GM06990 (cell line): ENCODE measurements around the gene ANKRD42.

Experiments
- DNase-seq: peaks from one replicate; pipeline ENCODE4 v3.0.0-alpha.2; 2011; ENCODE audit not compliant: insufficient read length; ENCODE audit errors: extremely low read depth
- H3K27me3 ChIP-seq: replicated peaks from 2 replicates; pipeline ENCODE4 v1.6.0; 2011; ENCODE audit warnings: low read length; ENCODE audit not compliant: control insufficient read depth, insufficient read depth
- H3K36me3 ChIP-seq: 2 replicates; pipeline ENCODE4 v1.5.1; 2011; ENCODE audit warnings: low read length; ENCODE audit not compliant: control insufficient read depth, insufficient read depth
- H3K4me3 ChIP-seq: replicated peaks from 2 replicates; pipeline ENCODE4 v1.5.1; 2011; ENCODE audit warnings: low read depth, mild to moderate bottlenecking, control low read depth, low read length
- TF ChIP-seq, protein P1 (sequence below): IDR thresholded peaks from 2 replicates; pipeline ENCODE4 v1.5.1; 2011; ENCODE audit warnings: low read length, control low read depth, mild to moderate bottlenecking, inconsistent platforms; ENCODE audit not compliant: insufficient read depth, poor library complexity, severe bottlenecking

ANKRD42 gene

GRCh38 chr11:83249972-83250593 lies 56.6 kb downstream of the ANKRD42 start:
- no peak for DNase-seq
- H3K4me3 ChIP-seq: no peak overlapping the region
- no peaks in the 10 kb centered on the region for H3K27me3 ChIP-seq
- TF ChIP-seq, protein P1, sequence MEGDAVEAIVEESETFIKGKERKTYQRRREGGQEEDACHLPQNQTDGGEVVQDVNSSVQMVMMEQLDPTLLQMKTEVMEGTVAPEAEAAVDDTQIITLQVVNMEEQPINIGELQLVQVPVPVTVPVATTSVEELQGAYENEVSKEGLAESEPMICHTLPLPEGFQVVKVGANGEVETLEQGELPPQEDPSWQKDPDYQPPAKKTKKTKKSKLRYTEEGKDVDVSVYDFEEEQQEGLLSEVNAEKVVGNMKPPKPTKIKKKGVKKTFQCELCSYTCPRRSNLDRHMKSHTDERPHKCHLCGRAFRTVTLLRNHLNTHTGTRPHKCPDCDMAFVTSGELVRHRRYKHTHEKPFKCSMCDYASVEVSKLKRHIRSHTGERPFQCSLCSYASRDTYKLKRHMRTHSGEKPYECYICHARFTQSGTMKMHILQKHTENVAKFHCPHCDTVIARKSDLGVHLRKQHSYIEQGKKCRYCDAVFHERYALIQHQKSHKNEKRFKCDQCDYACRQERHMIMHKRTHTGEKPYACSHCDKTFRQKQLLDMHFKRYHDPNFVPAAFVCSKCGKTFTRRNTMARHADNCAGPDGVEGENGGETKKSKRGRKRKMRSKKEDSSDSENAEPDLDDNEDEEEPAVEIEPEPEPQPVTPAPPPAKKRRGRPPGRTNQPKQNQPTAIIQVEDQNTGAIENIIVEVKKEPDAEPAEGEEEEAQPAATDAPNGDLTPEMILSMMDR: peak; percentile 73
- H3K36me3 ChIP-seq: no peaks in the 10 kb centered on the region

GRCh38 chr11:83252266-83252665 lies 58.8 kb downstream of the ANKRD42 start:
- H3K4me3 ChIP-seq: no peak overlapping the region
- H3K36me3 ChIP-seq: no peaks in the 10 kb centered on the region
- no peaks in the 10 kb centered on the region for H3K27me3 ChIP-seq
- TF ChIP-seq, protein P1: no peak
- DNase-seq: no peak

- peaks cover under 1% of the 10 kb centered on the region; the same call in 1 of the 2 replicates for H3K36me3 ChIP-seq
- DNase-seq: no peak
- TF ChIP-seq, protein P1: no peak
- no peaks in the 10 kb centered on the region for H3K27me3 ChIP-seq
- no peak overlapping the region for H3K4me3 ChIP-seq
Observed at GRCh38 chr11:83252941-83253340, 59.4 kb downstream of the ANKRD42 start.

DNA sequence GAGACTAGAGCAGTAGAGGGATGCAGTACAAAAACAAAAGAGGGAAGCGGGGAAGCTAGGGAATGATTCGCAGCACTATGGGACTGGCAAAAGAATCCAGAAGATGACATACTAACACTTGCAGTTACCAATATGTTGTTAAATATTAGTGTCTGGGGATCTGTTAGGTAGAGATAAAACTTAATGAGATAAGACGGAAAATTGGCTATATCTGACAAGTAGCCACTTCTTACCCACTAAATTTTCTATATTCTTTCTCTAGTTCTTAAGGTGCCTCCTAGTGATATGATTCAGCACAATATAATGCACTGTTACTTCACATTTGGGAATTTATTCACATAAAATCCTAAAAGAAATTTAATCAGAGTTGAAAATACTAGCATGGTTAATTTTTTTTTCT lies 61.9 kb downstream of the ANKRD42 start:
- Histone ChIP-seq H3K36me3 (peaks cover 3% of the 10 kb centered on the region; the same call in 1 of the 2 replicates), H3K27me3 (no peaks in the 10 kb centered on the region), H3K4me3 (no peak overlapping the region)
- TF ChIP-seq, protein P1: no peak
- DNase-seq: no peak

DNA sequence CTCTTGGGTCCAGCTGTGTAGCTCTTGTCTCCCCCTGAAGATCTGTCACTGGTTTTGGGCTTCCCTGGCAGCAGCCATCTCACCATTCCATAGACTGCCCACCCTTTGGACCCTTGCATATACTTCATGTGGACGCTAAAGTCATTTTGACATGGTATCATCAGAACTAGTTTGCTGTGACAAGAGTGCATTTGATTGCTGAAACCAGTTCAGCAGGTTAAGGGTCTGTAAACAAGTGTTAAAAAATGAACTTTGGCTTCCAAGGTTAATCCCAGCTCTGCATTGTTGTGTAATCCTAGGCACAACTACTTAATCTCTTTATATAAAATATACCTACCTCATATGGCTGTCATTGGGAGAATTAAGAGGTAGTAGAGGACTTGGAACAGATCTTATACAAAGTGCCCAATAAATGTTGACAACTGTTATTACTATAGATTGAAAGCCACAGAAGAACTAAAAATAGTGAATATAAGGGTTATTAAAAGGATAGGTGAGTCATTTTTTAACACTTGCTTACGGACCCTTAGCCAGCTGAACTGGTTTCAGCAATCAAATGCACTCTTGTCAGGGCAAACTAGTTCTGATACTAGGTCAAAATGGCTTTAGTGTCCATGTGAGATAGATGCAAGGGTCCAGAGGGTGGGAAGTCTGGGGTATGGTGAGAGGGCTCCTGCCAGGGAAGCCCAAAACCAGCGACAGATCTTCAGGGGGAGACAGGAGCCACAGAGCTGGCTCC lies 63.3 kb downstream of the ANKRD42 start:
- TF ChIP-seq, protein P1: no peak
- no peak for DNase-seq
- Histone ChIP-seq H3K36me3 (peaks cover 3% of the 10 kb centered on the region; the same call in 1 of the 2 replicates), H3K4me3 (no peak overlapping the region), H3K27me3 (no peaks in the 10 kb centered on the region)
